SK-N-SH (cell line): ENCODE data around the gene RABIF. TPM values are rescaled to one million over a fixed set of nuclear protein-coding genes. Genes with fewer than 3 reads are reported as not detected.

Experiments
- CTCF ChIA-PET: fragments of 300-600, 350-600 bp; formaldehyde crosslinking; extraction: SDS; loops from one replicate; lab custom pipeline; 2021; lab: Yijun Ruan, JAX
- POLR2A ChIA-PET: fragments of 350-600 bp; sonication (Branson Sonifier 250); formaldehyde crosslinking; extraction: SDS; loops from one replicate; lab custom pipeline; 2020; ENCODE audit warnings: antibody characterized with exemption, inconsistent platforms; lab: Yijun Ruan, JAX
- DNase-seq: peaks from one replicate; pipeline ENCODE4 v3.0.0; 2012
- H2AFZ ChIP-seq: fragments of 200-600 bp; sonication (generic); 2 replicates; pipeline ENCODE4 v1.8.1; 2016; ENCODE audit warnings: antibody characterized with exemption, mild to moderate bottlenecking, low read depth
- H3F3A ChIP-seq: fragments of 200-600 bp; sonication (generic); replicated peaks from 2 replicates; pipeline ENCODE3; 2016; ENCODE audit warnings: antibody characterized with exemption, mild to moderate bottlenecking; ENCODE audit not compliant: insufficient read depth
- H3K27ac ChIP-seq, 2 experiments: fragments of 200-500 bp in 1 of 2; fragments of 200-600 bp in 1 of 2; sonication (Bioruptor generic) in 1 of 2; sonication (generic), shearing (Covaris generic) in 1 of 2; 2 replicates each; pipeline versions ENCODE4 v1.5.1 to v1.6.1; 2014 to 2016; ENCODE audit warnings: low read depth in 2 of 2, inconsistent platforms in 1 of 2, low read length in 1 of 2, mild to moderate bottlenecking in 1 of 2, mixed read lengths in 1 of 2
- H3K27me3 ChIP-seq: fragments of 200-600 bp; sonication (generic), shearing (Covaris generic); 2 replicates; pipeline ENCODE4 v1.6.1; 2016; ENCODE audit warnings: mixed run types; ENCODE audit not compliant: insufficient read depth
- H3K36me3 ChIP-seq, 2 experiments: fragments of 200-500 bp in 1 of 2; fragments of 200-600 bp in 1 of 2; sonication (Bioruptor generic) in 1 of 2; sonication (generic) in 1 of 2; replicated peaks in 1 of 2; 2 replicates each; pipeline versions ENCODE3 to v1.5.1; 2014 to 2016; ENCODE audit warnings: low read length in 1 of 2, mild to moderate bottlenecking in 1 of 2; ENCODE audit not compliant: insufficient read depth in 2 of 2, control insufficient read depth in 1 of 2
- H3K4me1 ChIP-seq, 2 experiments: fragments of 200-500 bp in 1 of 2; fragments of 200-600 bp in 1 of 2; sonication (Bioruptor generic) in 1 of 2; sonication (generic), shearing (Covaris generic) in 1 of 2; 2 replicates each; pipeline versions ENCODE4 v1.5.1 to v1.6.1; 2014 to 2016; ENCODE audit warnings: low read depth in 1 of 2, low read length in 1 of 2, mixed run types in 1 of 2; ENCODE audit not compliant: insufficient read depth in 2 of 2, control insufficient read depth in 1 of 2
- H3K4me2 ChIP-seq: fragments of 200-600 bp; sonication (generic), shearing (Covaris generic); 2 replicates; pipeline ENCODE4 v1.6.1; 2017; ENCODE audit warnings: mixed run types
- H3K4me3 ChIP-seq, 2 experiments: fragments of 200-500 bp in 1 of 2; fragments of 200-600 bp in 1 of 2; sonication (Bioruptor generic) in 1 of 2; sonication (generic), shearing (Covaris generic) in 1 of 2; 2 replicates each; pipeline versions ENCODE4 v1.5.1 to v1.8.1; 2014 to 2016; ENCODE audit warnings: low read depth in 2 of 2, inconsistent platforms in 1 of 2, low read length in 1 of 2, mild to moderate bottlenecking in 1 of 2, mixed read lengths in 1 of 2, moderate library complexity in 1 of 2
- H3K79me2 ChIP-seq: fragments of 200-600 bp; sonication (generic); 2 replicates; pipeline ENCODE4 v1.8.1; 2017; ENCODE audit warnings: mild to moderate bottlenecking; ENCODE audit not compliant: insufficient read depth
- H3K9ac ChIP-seq: fragments of 200-600 bp; sonication (generic); 2 replicates; pipeline ENCODE4 v1.6.1; 2017; ENCODE audit warnings: mixed run types
- H3K9me2 ChIP-seq: fragments of 200-600 bp; sonication (generic); 2 replicates; pipeline ENCODE4 v1.6.1; 2017; ENCODE audit warnings: mixed run types
- H3K9me3 ChIP-seq: fragments of 200-600 bp; sonication (generic); 2 replicates; pipeline ENCODE4 v1.6.1; 2017; ENCODE audit warnings: mixed run types, mild to moderate bottlenecking, moderate library complexity
- H4K20me1 ChIP-seq: fragments of 200-600 bp; sonication (generic); 2 replicates; pipeline ENCODE4 v1.6.1; 2017; ENCODE audit warnings: mild to moderate bottlenecking, mixed run types; ENCODE audit not compliant: insufficient read depth
- CHD2 ChIP-seq: fragments of 150-350 bp; IDR thresholded peaks from 2 replicates; pipeline ENCODE4 v1.6.1; 2018; ENCODE audit warnings: low read length; ENCODE audit not compliant: partially characterized antibody
- ELF1 ChIP-seq: IDR thresholded peaks from 2 replicates; pipeline ENCODE4 v1.4.0; 2012
- EP300 ChIP-seq, 2 experiments: IDR thresholded peaks; 2 replicates each; pipeline versions ENCODE4 v1.4.0 to v1.6.1; 2012; ENCODE audit warnings: borderline replicate concordance in 1 of 2, low read depth in 1 of 2, low read length in 1 of 2
- EZH2phosphoT487 ChIP-seq: fragments of 200-600 bp; sonication (generic); IDR thresholded peaks from 2 replicates; pipeline ENCODE4 v1.6.1; 2017; ENCODE audit warnings: low read depth, mixed run types, mild to moderate bottlenecking, antibody characterized with exemption, moderate library complexity, borderline replicate concordance
- FOXJ3 ChIP-seq: sonication (generic); formaldehyde crosslinking; IDR thresholded peaks from 2 replicates; pipeline ENCODE4 v1.5.1; 2020; ENCODE audit warnings: mild to moderate bottlenecking, missing genetic modification reagents
- GABPA ChIP-seq: IDR thresholded peaks from 2 replicates; pipeline ENCODE4 v1.4.0; 2012; ENCODE audit warnings: low read depth, mild to moderate bottlenecking
- GATA2 ChIP-seq: sonication (generic); formaldehyde crosslinking; IDR thresholded peaks from 2 replicates; pipeline ENCODE4 v1.5.0; 2020; ENCODE audit warnings: mild to moderate bottlenecking, missing genetic modification reagents
- JUND ChIP-seq: IDR thresholded peaks from 2 replicates; pipeline ENCODE4 v1.4.0; 2012
- NRF1 ChIP-seq: IDR thresholded peaks from 2 replicates; pipeline ENCODE4 v1.6.1; 2012; ENCODE audit warnings: low read depth, mild to moderate bottlenecking, low read length
- PBX3 ChIP-seq: IDR thresholded peaks from 2 replicates; pipeline ENCODE4; 2012
- POLR2AphosphoS5 ChIP-seq: IDR thresholded peaks from 2 replicates; pipeline ENCODE4 v1.6.1; 2012; ENCODE audit warnings: low read depth, low read length
- RCOR1 ChIP-seq: fragments of 150-350 bp; IDR thresholded peaks from 2 replicates; pipeline ENCODE4 v1.6.1; 2017; ENCODE audit warnings: antibody characterized with exemption, low read length
- REST ChIP-seq: IDR thresholded peaks from 2 replicates; pipeline ENCODE4 v1.6.1; 2012; ENCODE audit warnings: mild to moderate bottlenecking, low read depth, low read length, moderate library complexity
- RXRA ChIP-seq: IDR thresholded peaks from 2 replicates; pipeline ENCODE4 v1.4.0; 2012; ENCODE audit warnings: low read depth, mild to moderate bottlenecking, borderline replicate concordance
- SIN3A ChIP-seq: IDR thresholded peaks from 2 replicates; pipeline ENCODE4 v1.6.1; 2012; ENCODE audit warnings: low read depth, mild to moderate bottlenecking, low read length, moderate library complexity, borderline replicate concordance
- SMC3 ChIP-seq: IDR thresholded peaks from 2 replicates; pipeline ENCODE4 v1.6.1; 2012; ENCODE audit warnings: low read depth, low read length, improper control_type of control experiment
- TAF1 ChIP-seq: IDR thresholded peaks from 2 replicates; pipeline ENCODE4 v1.6.1; 2012; ENCODE audit warnings: low read depth, mild to moderate bottlenecking, low read length, moderate library complexity, borderline replicate concordance
- TEAD4 ChIP-seq: IDR thresholded peaks from 2 replicates; pipeline ENCODE4 v1.4.0; 2012; ENCODE audit warnings: mild to moderate bottlenecking, borderline replicate concordance; ENCODE audit not compliant: insufficient read depth
- YY1 ChIP-seq: IDR thresholded peaks from 2 replicates; pipeline ENCODE4 v1.4.0; 2012; ENCODE audit warnings: low read depth, mild to moderate bottlenecking
- ZBTB33 ChIP-seq: IDR thresholded peaks from 2 replicates; pipeline ENCODE4 v1.4.0; 2012; ENCODE audit warnings: low read depth, borderline replicate concordance
- WGBS: methylation state at CpG from one replicate; pipeline ENCODE4 v1.1.6; 2017; ENCODE audit warnings: low lambda C conversion rate; 5-methylcytosine and 5-hydroxymethylcytosine counted together
- polyA plus RNA-seq, 3 experiments: library from polyadenylated mRNA; depleted of rRNA; stranded (reverse); fragments of >200 nt; gene quantifications; 2 replicates each; pipeline ENCODE4 v1.2.3, GENCODE V29; 2012

The RABIF gene
- polyA plus RNA-seq, 1 of the 3 experiments (the other 2 are of a cell fraction) = 10.7 TPM

GRCh38 chr1:202880062-202880461 is 8.9 kb downstream of the RABIF start:
- Histone ChIP-seq H3K4me1 (no peaks in the 10 kb centered on the region), H3K27ac (no peak overlapping the region), H3K4me2 (no peak overlapping the region), H3K79me2 (peaks cover 30% of the 10 kb centered on the region), H3F3A (no peaks in the 10 kb centered on the region), H2AFZ (no peak overlapping the region), H3K27me3 (no peaks in the 10 kb centered on the region), H3K9me3 (no peaks in the 10 kb centered on the region), H4K20me1 (peaks cover 5% of the 10 kb centered on the region; the same call in 1 of the 2 replicates), H3K4me3 (no peak overlapping the region), H3K9ac (no peak overlapping the region), H3K9me2 (no peaks in the 10 kb centered on the region), H3K36me3 (peaks cover 14 to 29% of the 10 kb centered on the region in 2 experiments)
- TF ChIP-seq GABPA (no peak), FOXJ3 (no peak)
- DNase-seq = no peak
- POLR2A ChIA-PET = no interaction called here
- CTCF ChIA-PET = no interaction called here

GRCh38 chr1:202879128-202879527 is 9.8 kb downstream of the RABIF start:
- POLR2A ChIA-PET = no interaction called here
- peaks cover 14 to 29% of the 10 kb centered on the region in 2 experiments for H3K36me3 ChIP-seq
- no peak for TF ChIP-seq PBX3
- TF ChIP-seq NRF1 = no peak
- TF ChIP-seq CHD2 = no peak
- TF ChIP-seq GABPA = no peak
- no peak for TF ChIP-seq JUND
- no peak for TF ChIP-seq SMC3
- no peak for TF ChIP-seq RXRA
- no peak for TF ChIP-seq POLR2AphosphoS5
- TF ChIP-seq REST = no peak
- no peak for TF ChIP-seq GATA2
- no peak for TF ChIP-seq YY1
- no peak for TF ChIP-seq ELF1
- no peak for TF ChIP-seq SIN3A
- TF ChIP-seq ZBTB33 = no peak
- no peak for TF ChIP-seq TEAD4
- TF ChIP-seq EP300 (IDR thresholded peaks at IDR 0.05; ENCODE audit: borderline replicate concordance in 1 of 2, low read depth in 1 of 2, low read length in 1 of 2) = no peak
- no peak for TF ChIP-seq EZH2phosphoT487
- TF ChIP-seq FOXJ3 = no peak
- no peak for TF ChIP-seq TAF1
- TF ChIP-seq RCOR1 = no peak

More at GRCh38 chr1:202879128-202879527, 9.8 kb downstream of the RABIF start:
- Histone ChIP-seq H3K9me3 (no peaks in the 10 kb centered on the region), H2AFZ (no peak overlapping the region), H3K9ac (no peak overlapping the region), H4K20me1 (peaks cover 5% of the 10 kb centered on the region; the same call in 1 of the 2 replicates), H3K4me1 (no peaks in the 10 kb centered on the region), H3K27ac (no peak overlapping the region), H3K9me2 (no peaks in the 10 kb centered on the region), H3K4me3 (no peak overlapping the region), H3K79me2 (peaks cover 20% of the 10 kb centered on the region), H3F3A (no peaks in the 10 kb centered on the region), H3K27me3 (no peaks in the 10 kb centered on the region), H3K4me2 (no peak overlapping the region)
- CTCF ChIA-PET = interaction anchor here (1.1 kb wide), 1 partner anchor 17 kb away, joined by 5 read pairs; no protein-coding TSS in a partner anchor
- WGBS = 93% methylated on average over 1 of the region's 1 CpG
- no peak for DNase-seq
